ENCODE results near the gene STAT5A.

GRCh38 chr17:42339221-42339620 is 50.9 kb downstream of the STAT5A start:
- TF ChIP-seq POLR2A (IDR thresholded peaks at IDR 0.05) (no peak), CTCF (IDR thresholded peaks at IDR 0.05) (no peak)
